GM12878 (cell line): Measurements from ENCODE around the gene NFATC2. TPM values are rescaled to one million over a fixed set of nuclear protein-coding genes. Genes with fewer than 3 reads are reported as not detected.

Experiments
- ATAC-seq: fragments of 200-7000 bp; cut with Tn5 transposase; 3 replicates; pipeline ENCODE4 v1.9.1; 2020; ENCODE audit warnings: mild to moderate bottlenecking, moderate library complexity
- BruUV-seq: library from RNA; stranded (reverse); fragments of 400-500 nt; replicated peaks from 2 replicates; lab custom pipeline; 2021; lab: Mats Ljungman, UMichigan
- CTCF ChIA-PET: fragments of 300-600 bp; sonication (Branson Sonifier 250); formaldehyde crosslinking; extraction: SDS; loops from one replicate; lab custom pipeline; 2021; ENCODE audit warnings: inconsistent platforms; lab: Yijun Ruan, JAX
- POLR2A ChIA-PET: fragments of 350-600 bp; formaldehyde crosslinking; extraction: SDS; loops from one replicate; lab custom pipeline; 2021; ENCODE audit warnings: inconsistent platforms; lab: Charles Lee
- RAD21 ChIA-PET: fragments of 300-600 bp; sonication (Branson Sonifier 250); formaldehyde crosslinking; loops from one replicate; lab custom pipeline; 2023; ENCODE audit warnings: antibody characterized with exemption; ENCODE audit not compliant: unreplicated experiment; lab: Charles Lee
- SMC1A ChIA-PET: fragments of 300-600 bp; sonication (Branson Sonifier 250); formaldehyde crosslinking; loops from one replicate; lab custom pipeline; 2023; ENCODE audit not compliant: unreplicated experiment, uncharacterized antibody; lab: Charles Lee
- DNase-seq: peaks from one replicate; pipeline ENCODE4 v3.0.0-alpha.2; 2011; ENCODE audit warnings: low read depth, low spot score
- FAIRE-seq: peaks from 3 replicates; lab custom pipeline; 2011; peaks lifted over from hg19 to GRCh38; lab: Jason Lieb, UNC
- H2AFZ ChIP-seq: 2 replicates; pipeline ENCODE4 v1.6.0; 2011; ENCODE audit warnings: low read depth, low read length, control low read depth; ENCODE audit not compliant: control insufficient read depth
- H3K27ac ChIP-seq: 2 replicates; pipeline ENCODE4 v1.5.1; 2011; ENCODE audit warnings: control low read depth; ENCODE audit not compliant: control insufficient read depth, insufficient read depth
- H3K27me3 ChIP-seq, 2 experiments: replicated peaks in 1 of 2; 2 replicates each; pipeline versions ENCODE4 v1.6.0 to v1.6.1; 2011; ENCODE audit warnings: low read length in 1 of 2; ENCODE audit not compliant: control insufficient read depth in 2 of 2, insufficient read depth in 2 of 2
- H3K36me3 ChIP-seq, 2 experiments: 2 replicates each; pipeline ENCODE4 v1.5.1; 2011; ENCODE audit warnings: low read length in 1 of 2; ENCODE audit not compliant: control insufficient read depth in 2 of 2, insufficient read depth in 2 of 2
- H3K4me1 ChIP-seq: 2 replicates; pipeline ENCODE4 v1.6.1; 2011; ENCODE audit warnings: mild to moderate bottlenecking, low read length, moderate library complexity, mixed read lengths; ENCODE audit not compliant: control insufficient read depth, insufficient read depth
- H3K4me2 ChIP-seq: 2 replicates; pipeline ENCODE4 v1.6.0; 2011; ENCODE audit warnings: control low read depth; ENCODE audit not compliant: control insufficient read depth, insufficient read depth
- H3K4me3 ChIP-seq: fragments of 200-600 bp; sonication (generic); 2 replicates; pipeline ENCODE4 v1.5.1; 2016
- H3K79me2 ChIP-seq: 2 replicates; pipeline ENCODE4 v1.6.0; 2011; ENCODE audit warnings: low read length; ENCODE audit not compliant: control insufficient read depth, insufficient read depth
- H3K9ac ChIP-seq: 2 replicates; pipeline ENCODE4 v1.8.0; 2011; ENCODE audit warnings: low read length, control low read depth, mixed read lengths; ENCODE audit not compliant: control insufficient read depth, insufficient read depth
- H3K9me3 ChIP-seq: replicated peaks from 3 replicates; pipeline ENCODE4 v1.5.1; 2011; ENCODE audit warnings: mild to moderate bottlenecking, low read length; ENCODE audit not compliant: control insufficient read depth, insufficient read depth
- H4K20me1 ChIP-seq: 2 replicates; pipeline ENCODE4 v1.6.0; 2011; ENCODE audit not compliant: control insufficient read depth, insufficient read depth
- BACH1 ChIP-seq: fragments of 450-650 bp; IDR thresholded peaks from 2 replicates; pipeline ENCODE4 v1.6.1; 2017; ENCODE audit warnings: mild to moderate bottlenecking, borderline replicate concordance
- CBX3 ChIP-seq: fragments of 200-600 bp; sonication (generic); IDR thresholded peaks from 2 replicates; pipeline ENCODE4 v1.6.1; 2016; ENCODE audit warnings: low read depth, borderline replicate concordance
- CEBPZ ChIP-seq: fragments of 150-350 bp; IDR thresholded peaks from 2 replicates; pipeline ENCODE4 v1.6.1; 2016; ENCODE audit warnings: low read depth, low read length
- GABPA ChIP-seq: IDR thresholded peaks from 2 replicates; pipeline ENCODE4 v1.6.1; 2014; ENCODE audit warnings: antibody characterized with exemption, low read depth, mild to moderate bottlenecking, inconsistent platforms
- PML ChIP-seq: IDR thresholded peaks from 2 replicates; pipeline ENCODE4 v1.6.1; 2012; ENCODE audit warnings: low read length, inconsistent platforms
- SREBF2 ChIP-seq: IDR thresholded peaks from 2 replicates; pipeline ENCODE4 v1.6.1; 2012; ENCODE audit warnings: mild to moderate bottlenecking, low read length
- SUPT20H ChIP-seq: IDR thresholded peaks from 2 replicates; pipeline ENCODE4 v1.6.1; 2011; ENCODE audit warnings: low read depth, mild to moderate bottlenecking, low read length, moderate library complexity, borderline replicate concordance; ENCODE audit not compliant: control insufficient read depth
- ZNF24 ChIP-seq: fragments of 450-650 bp; IDR thresholded peaks from 2 replicates; pipeline ENCODE4 v1.6.1; 2017; ENCODE audit warnings: antibody characterized with exemption, mild to moderate bottlenecking
- WGBS: methylation state at CpG from one replicate; pipeline ENCODE4 v1.1.6; 2016; ENCODE audit warnings: low lambda C conversion rate; ENCODE audit not compliant: insufficient replicate concordance, insufficient coverage; ENCODE audit errors: missing lambda C conversion rate; 5-methylcytosine and 5-hydroxymethylcytosine counted together
- in situ Hi-C: fragments of 300-500 bp; cut with MboI; formaldehyde crosslinking; loops from 9 replicates; pipeline ENCODE4 v1.14.3; 2018; ENCODE audit warnings: mixed read lengths
- intact Hi-C: fragments of 100-400 bp; cut with micrococcal nuclease; formaldehyde crosslinking; loops from one replicate; pipeline ENCODE4 v1.14.2; 2022; ENCODE audit not compliant: unreplicated experiment
- polyA plus RNA-seq, 11 experiments: library from polyadenylated mRNA; depleted of rRNA in 4 of 11; unstranded in 6 of 11; stranded (reverse) in 5 of 11; fragments of >200 nt; fragmentation: Nextera tagmentation in 4 of 11; fragmentation: Illumina TruSeq in 1 of 11; extraction: Ambion mirVana in 4 of 11; extraction: Trizol in 1 of 11; gene quantifications; 1 replicate in 1 of 11; 2 replicates in 10 of 11; pipeline versions ENCODE4 v1.2.1 to v1.2.3, GENCODE V29; 2011 to 2016; ENCODE audit warnings: inconsistent platforms in 2 of 11, missing spikeins in 2 of 11, low read depth in 1 of 11
- total RNA-seq, 4 experiments: library from RNA; depleted of rRNA in 3 of 4; stranded (reverse); fragments of >200 nt in 3 of 4; fragmentation: Illumina TruSeq in 1 of 4; extraction: Trizol in 1 of 4; gene quantifications; 2 replicates each; pipeline versions ENCODE4 v1.2.1 to v1.2.3, GENCODE V29; 2013 to 2021

The NFATC2 gene
- total and polyA plus RNA-seq, 10 of the 15 experiments (the other 5 are each of a cell fraction or from before 2014, with no cell fraction given) = 3.3 to 20.0 (median 7.3) TPM

GRCh38 chr20:51366155-51366886 lies 176.2 kb downstream of the NFATC2 start:
- H4K20me1 ChIP-seq = no peaks in the 10 kb centered on the region
- H3K36me3 ChIP-seq = no peaks in the 10 kb centered on the region
- no peak for FAIRE-seq
- no peaks in the 10 kb centered on the region; the same call in 2 of the 3 replicates for H3K9me3 ChIP-seq
- no peak overlapping the region for H3K27ac ChIP-seq
- WGBS = 9% methylated on average over 16 of the region's 16 CpGs
- ATAC-seq = peak; percentile 50
- no peak overlapping the region for H3K9ac ChIP-seq
- no peaks in the 10 kb centered on the region for H3K79me2 ChIP-seq
- ChIA-PET SMC1A (no interaction called here), RAD21 (no interaction called here), CTCF (no interaction called here), POLR2A (interaction anchor here (0.5 to 0.7 kb wide), 2 partner anchors 7 to 116 kb away, joined by 3 to 4 read pairs; no protein-coding TSS in a partner anchor)
- TF ChIP-seq GABPA (no peak), CEBPZ (no peak), ZNF24 (no peak), PML (no peak), CBX3 (no peak), BACH1 (no peak), SUPT20H (no peak), SREBF2 (no peak)
- no peak overlapping the region for H3K4me3 ChIP-seq
- no peak overlapping the region for H3K4me2 ChIP-seq
- intact Hi-C loops = no loop called here
- no peak for DNase-seq
- in situ Hi-C loops = no loop called here
- no TSS peak for BruUV-seq
- H3K27me3 ChIP-seq = no peaks in the 10 kb centered on the region
- peaks cover 3% of the 10 kb centered on the region; the same call in 1 of the 2 replicates for H3K4me1 ChIP-seq
- H2AFZ ChIP-seq = no peak overlapping the region
